RWPE2 (cell line): ENCODE data around the gene RAB23.

ENCODE experiments used
- ATAC-seq: fragments of 200-7000 bp; cut with Tn5 transposase; 3 replicates; pipeline ENCODE4 v1.9.1; 2021; ENCODE audit warnings: low read depth
- DNase-seq: peaks from one replicate; pipeline ENCODE4 v3.0.0-alpha.2; 2020; ENCODE audit warnings: low spot score
- H3K27ac ChIP-seq: fragments of 450-650 bp; 2 replicates; pipeline ENCODE4 v1.5.1; 2017; ENCODE audit warnings: mild to moderate bottlenecking; ENCODE audit not compliant: poor library complexity, severe bottlenecking
- H3K27me3 ChIP-seq: fragments of 250-450 bp; sonication (Bioruptor Pico); 2 replicates; pipeline ENCODE4 v1.5.1; 2021; ENCODE audit warnings: mild to moderate bottlenecking, moderate library complexity; ENCODE audit not compliant: insufficient read depth, poor library complexity, severe bottlenecking
- H3K36me3 ChIP-seq: fragments of 250-450 bp; sonication (Bioruptor Pico); 2 replicates; pipeline ENCODE4 v1.5.1; 2020; ENCODE audit warnings: low read depth, mild to moderate bottlenecking, moderate library complexity
- H3K4me1 ChIP-seq: fragments of 250-450 bp; sonication (Bioruptor Pico); 2 replicates; pipeline ENCODE4 v1.5.1; 2021; ENCODE audit warnings: mild to moderate bottlenecking, moderate library complexity; ENCODE audit not compliant: insufficient read depth, poor library complexity, severe bottlenecking
- H3K4me3 ChIP-seq: fragments of 250-450 bp; sonication (Bioruptor Pico); 2 replicates; pipeline ENCODE4 v1.5.1; 2021; ENCODE audit warnings: mild to moderate bottlenecking, moderate library complexity; ENCODE audit not compliant: severe bottlenecking
- H3K9me3 ChIP-seq: fragments of 250-450 bp; sonication (Bioruptor Pico); 2 replicates; pipeline ENCODE4 v1.5.1; 2021; ENCODE audit warnings: mild to moderate bottlenecking, moderate library complexity; ENCODE audit not compliant: severe bottlenecking
- CTCF ChIP-seq: fragments of 450-650 bp; IDR thresholded peaks from one replicate; pipeline ENCODE4 v1.5.1; 2017; ENCODE audit warnings: mild to moderate bottlenecking, moderate library complexity; ENCODE audit not compliant: poor library complexity, severe bottlenecking

The RAB23 gene

DNA sequence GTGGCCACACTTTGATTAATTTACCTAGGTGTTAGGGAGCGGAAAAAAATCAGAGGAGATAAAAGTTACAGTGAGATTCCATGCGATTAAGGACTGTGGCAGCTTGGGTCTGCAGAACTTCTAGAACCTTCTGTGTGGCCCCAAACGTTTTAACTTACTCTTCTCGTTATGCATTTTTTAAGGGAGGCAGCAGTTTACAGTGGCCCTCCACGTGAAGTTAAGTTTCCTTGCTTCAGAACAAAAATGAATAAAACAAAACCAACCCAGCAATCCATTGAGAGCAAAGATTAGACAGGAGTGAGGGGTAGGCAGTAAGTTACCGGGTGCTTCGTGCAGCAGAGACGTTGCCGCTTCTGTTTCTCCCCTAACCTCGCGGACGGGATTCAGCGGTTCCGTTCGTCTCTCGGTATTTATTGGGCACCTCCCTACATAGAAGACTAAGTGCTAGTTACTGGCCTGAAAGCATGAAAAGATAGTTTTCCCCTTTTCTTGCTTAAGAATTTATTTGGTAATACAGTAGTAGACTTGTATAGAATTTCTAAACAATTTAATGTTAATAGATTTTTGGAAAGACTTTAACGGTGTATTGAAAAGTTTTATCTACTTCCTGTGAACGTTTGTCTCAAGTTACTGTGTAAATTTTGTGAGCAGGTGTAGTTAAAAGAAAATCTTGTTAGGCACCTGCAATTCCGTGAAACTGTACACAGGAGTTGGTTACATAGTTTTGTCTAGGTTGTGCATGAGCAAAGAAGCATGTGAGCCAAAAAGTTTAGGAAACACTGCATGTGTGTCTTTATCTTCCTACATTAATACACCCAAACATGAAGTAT, 48.8 kb downstream of the RAB23 start:
- no peak for DNase-seq

DNA sequence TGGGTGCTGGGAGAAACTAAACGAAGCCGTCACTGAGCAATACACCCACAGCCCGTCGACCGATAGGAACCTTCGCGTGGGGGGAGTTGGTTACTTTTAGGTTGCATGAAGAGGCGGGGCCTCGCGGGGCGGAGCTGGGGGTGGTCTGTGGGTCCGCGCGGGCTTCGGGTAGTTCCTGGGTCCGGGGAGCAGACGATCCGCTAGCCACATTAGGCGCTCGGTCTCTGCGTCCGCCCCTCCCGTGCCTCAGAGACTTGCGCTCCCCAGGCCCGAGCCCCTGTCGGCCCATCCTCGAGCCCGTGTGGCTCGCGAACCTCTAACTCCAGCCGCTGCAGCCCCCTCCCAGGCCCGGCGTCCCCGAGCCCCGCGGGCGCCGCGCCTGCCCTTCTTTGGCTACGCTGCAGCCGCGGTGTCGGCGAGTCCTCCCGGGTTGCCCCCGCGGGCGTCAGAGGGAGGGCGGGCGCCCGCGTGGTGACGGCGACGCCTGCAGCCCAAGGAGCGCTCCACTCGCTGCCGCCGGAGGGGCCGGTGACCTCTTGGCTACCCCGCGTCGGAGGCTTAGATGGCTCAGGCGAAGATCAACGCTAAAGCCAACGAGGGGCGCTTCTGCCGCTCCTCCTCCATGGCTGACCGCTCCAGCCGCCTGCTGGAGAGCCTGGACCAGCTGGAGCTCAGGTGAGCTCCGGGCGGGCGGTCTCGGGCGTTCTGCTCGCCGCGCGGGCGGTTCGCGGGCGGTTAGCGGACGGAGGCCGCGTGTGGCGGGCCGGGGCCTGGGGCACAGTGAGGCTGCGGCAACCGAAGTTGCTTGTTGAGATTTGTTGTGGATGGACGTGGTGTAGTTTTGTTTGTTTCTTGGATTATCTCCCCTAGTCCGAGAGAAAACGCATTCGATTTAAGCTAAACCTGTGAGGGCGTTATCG, 49.7 kb downstream of the RAB23 start, which contains the start of gene BAG2:
BAG2 (plus strand) TSS at position 191 of the 920 bp plus-strand sequence; CDS start at position 563, 372 bp downstream.
- peak; percentile 75 for ATAC-seq

More for the DNA sequence above, 48.8 kb downstream of the RAB23 start:
- TF ChIP-seq CTCF: no peak
- Histone ChIP-seq H3K4me3 (peak overlapping the region; percentile 54), H3K36me3 (peaks cover 7% of the 10 kb centered on the region), H3K27ac (peak overlapping the region; percentile 51), H3K27me3 (no peaks in the 10 kb centered on the region), H3K9me3 (no peaks in the 10 kb centered on the region), H3K4me1 (peaks cover 11% of the 10 kb centered on the region)
- ATAC-seq: 0 out of 3 replicates have a peak, but pooled peaks have one; percentile 17

GRCh38 chr6:57165080-57165479, 57.0 kb downstream of the RAB23 start:
- H3K36me3 ChIP-seq: peaks cover 59% of the 10 kb centered on the region

More for the DNA sequence above, 49.7 kb downstream of the RAB23 start, which contains the start of gene BAG2:
- peak within 1 kb of the TSS; percentile 51 for H3K27ac ChIP-seq
- peaks cover 14% of the 10 kb centered on the region for H3K36me3 ChIP-seq
- TF ChIP-seq CTCF: peak; percentile 32
- H3K9me3 ChIP-seq: no peaks in the 10 kb centered on the region
- peaks cover 11% of the 10 kb centered on the region for H3K4me1 ChIP-seq
- peak; percentile 76 for DNase-seq
- H3K4me3 ChIP-seq: peak within 1 kb of the TSS; percentile 54
- H3K27me3 ChIP-seq: no peaks in the 10 kb centered on the region

GRCh38 chr6:57163956-57164355, 58.2 kb downstream of the RAB23 start:
- Histone ChIP-seq H3K4me1 (peaks cover 8% of the 10 kb centered on the region), H3K4me3 (no peak overlapping the region), H3K9me3 (peaks cover 6% of the 10 kb centered on the region), H3K36me3 (peaks cover 62% of the 10 kb centered on the region), H3K27ac (no peak overlapping the region), H3K27me3 (no peaks in the 10 kb centered on the region)
- ATAC-seq (no peak), DNase-seq (no peak)
- TF ChIP-seq CTCF: no peak

More at GRCh38 chr6:57165080-57165479, 57.0 kb downstream of the RAB23 start:
- no peaks in the 10 kb centered on the region for H3K27me3 ChIP-seq
- DNase-seq (no peak), ATAC-seq (no peak)
- TF ChIP-seq CTCF: no peak
- peaks cover 6% of the 10 kb centered on the region for H3K9me3 ChIP-seq
- no peak overlapping the region for H3K27ac ChIP-seq
- no peak overlapping the region for H3K4me3 ChIP-seq
- H3K4me1 ChIP-seq: no peaks in the 10 kb centered on the region
